SK-N-SH treated with all-trans-retinoic acid at 6 μM for 48 hours (cell line): ENCODE data around the gene FKTN.

Source experiments
- ATAC-seq: fragments of 200-7000 bp; cut with Tn5 transposase; 3 replicates; pipeline ENCODE4 v1.9.1; 2020; ENCODE audit warnings: mild to moderate bottlenecking, moderate library complexity
- ARNTL ChIP-seq: fragments of 450-650 bp; formaldehyde crosslinking; IDR thresholded peaks from 2 replicates; pipeline ENCODE4 v1.5.0; 2020; ENCODE audit warnings: low read depth, mild to moderate bottlenecking, moderate library complexity, borderline replicate concordance
- CSDC2 ChIP-seq: fragments of 250-450 bp; sonication (Bioruptor Pico); IDR thresholded peaks from 2 replicates; pipeline ENCODE4 v1.5.0; 2020; ENCODE audit warnings: mild to moderate bottlenecking, moderate library complexity
- ESRRG ChIP-seq: fragments of 250-450 bp; sonication (Bioruptor Pico); IDR thresholded peaks from 2 replicates; pipeline ENCODE4 v1.6.1; 2021; ENCODE audit warnings: mild to moderate bottlenecking
- ISL1 ChIP-seq: fragments of 250-450 bp; sonication (Bioruptor Pico); IDR thresholded peaks from 2 replicates; pipeline ENCODE4 v2.1.2; 2022; ENCODE audit warnings: mild to moderate bottlenecking, moderate library complexity
- OSR1 ChIP-seq: fragments of 250-450 bp; sonication (Bioruptor Pico); IDR thresholded peaks from 2 replicates; pipeline ENCODE4 v1.8.0; 2022; ENCODE audit warnings: moderate library complexity, mild to moderate bottlenecking, inconsistent platforms
- PATZ1 ChIP-seq: fragments of 250-450 bp; sonication (Bioruptor Pico); IDR thresholded peaks from 2 replicates; pipeline ENCODE4 v1.8.0; 2020; ENCODE audit warnings: mild to moderate bottlenecking, moderate library complexity, borderline replicate concordance
- PPARA ChIP-seq: fragments of 250-450 bp; sonication (Bioruptor Pico); IDR thresholded peaks from 2 replicates; pipeline ENCODE4 v1.5.0; 2020; ENCODE audit warnings: mild to moderate bottlenecking, borderline replicate concordance
- RARB ChIP-seq: fragments of 250-450 bp; sonication (Bioruptor Pico); IDR thresholded peaks from 2 replicates; pipeline ENCODE4 v1.8.0; 2021; ENCODE audit warnings: mild to moderate bottlenecking, moderate library complexity
- SNAI2 ChIP-seq: fragments of 250-450 bp; sonication (Bioruptor Pico); IDR thresholded peaks from 2 replicates; pipeline ENCODE4 v1.5.0; 2020; ENCODE audit warnings: mild to moderate bottlenecking, moderate library complexity
- TCF4 ChIP-seq: fragments of 250-450 bp; sonication (Bioruptor Pico); IDR thresholded peaks from 2 replicates; pipeline ENCODE4 v1.8.0; 2021; ENCODE audit warnings: mild to moderate bottlenecking, moderate library complexity, borderline replicate concordance
- TOX ChIP-seq: fragments of 250-450 bp; sonication (Bioruptor Pico); IDR thresholded peaks from 2 replicates; pipeline ENCODE4 v1.8.0; 2021; ENCODE audit warnings: mild to moderate bottlenecking, moderate library complexity, borderline replicate concordance
- TSHZ2 ChIP-seq: fragments of 250-450 bp; sonication (Bioruptor Pico); IDR thresholded peaks from 2 replicates; pipeline ENCODE4 v1.5.0; 2020; ENCODE audit warnings: mild to moderate bottlenecking, moderate library complexity
- ZC3H10 ChIP-seq: fragments of 250-450 bp; sonication (Bioruptor Pico); IDR thresholded peaks from 2 replicates; pipeline ENCODE4 v1.5.1; 2021; ENCODE audit warnings: mild to moderate bottlenecking, moderate library complexity
- ZFP30 ChIP-seq: fragments of 450-650 bp; formaldehyde crosslinking; IDR thresholded peaks from 2 replicates; pipeline ENCODE4 v1.5.0; 2022; ENCODE audit warnings: mild to moderate bottlenecking, moderate library complexity
- ZNF565 ChIP-seq: fragments of 450-650 bp; formaldehyde crosslinking; conservative IDR thresholded peaks from 2 replicates; pipeline ENCODE4 v1.5.0; 2020; ENCODE audit warnings: low read depth, mild to moderate bottlenecking, moderate library complexity
- ZNF70 ChIP-seq: fragments of 450-650 bp; formaldehyde crosslinking; IDR thresholded peaks from 2 replicates; pipeline ENCODE4 v1.5.0; 2020; ENCODE audit warnings: mild to moderate bottlenecking, moderate library complexity
- ZNF8 ChIP-seq: fragments of 450-650 bp; formaldehyde crosslinking; IDR thresholded peaks from 2 replicates; pipeline ENCODE4 v1.5.0; 2020; ENCODE audit warnings: mild to moderate bottlenecking, moderate library complexity
- TF ChIP-seq, protein P1 (sequence below): fragments of 250-450 bp; sonication (Bioruptor Pico); IDR thresholded peaks from 2 replicates; pipeline ENCODE4 v1.5.1; 2020; ENCODE audit warnings: low read depth, mild to moderate bottlenecking, moderate library complexity
- TF ChIP-seq, protein P2 (sequence below): fragments of 250-450 bp; sonication (Bioruptor Pico); IDR thresholded peaks from 2 replicates; pipeline ENCODE4 v1.8.0; 2021; ENCODE audit warnings: low read depth, mild to moderate bottlenecking, moderate library complexity, borderline replicate concordance

Gene FKTN

DNA sequence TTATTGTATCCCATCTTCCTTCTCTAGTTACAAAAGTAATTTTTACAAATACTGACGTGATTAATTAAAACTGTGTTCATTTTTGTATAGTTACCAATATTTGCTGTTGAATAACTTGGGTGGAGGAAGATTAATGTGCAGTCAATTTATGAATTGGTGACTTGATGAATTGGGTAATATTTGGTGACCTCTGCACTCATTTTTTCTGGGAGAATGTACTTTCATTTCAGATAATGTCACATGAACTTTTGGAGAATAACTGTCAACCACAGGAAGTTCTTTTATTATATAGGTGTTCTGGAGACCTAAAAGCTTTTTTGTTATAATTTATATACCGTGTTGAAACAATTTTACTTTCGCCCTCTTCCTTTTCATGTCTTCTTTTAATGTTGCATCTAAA lies 26.4 kb upstream of the FKTN start:
- ATAC-seq: no peak

DNA sequence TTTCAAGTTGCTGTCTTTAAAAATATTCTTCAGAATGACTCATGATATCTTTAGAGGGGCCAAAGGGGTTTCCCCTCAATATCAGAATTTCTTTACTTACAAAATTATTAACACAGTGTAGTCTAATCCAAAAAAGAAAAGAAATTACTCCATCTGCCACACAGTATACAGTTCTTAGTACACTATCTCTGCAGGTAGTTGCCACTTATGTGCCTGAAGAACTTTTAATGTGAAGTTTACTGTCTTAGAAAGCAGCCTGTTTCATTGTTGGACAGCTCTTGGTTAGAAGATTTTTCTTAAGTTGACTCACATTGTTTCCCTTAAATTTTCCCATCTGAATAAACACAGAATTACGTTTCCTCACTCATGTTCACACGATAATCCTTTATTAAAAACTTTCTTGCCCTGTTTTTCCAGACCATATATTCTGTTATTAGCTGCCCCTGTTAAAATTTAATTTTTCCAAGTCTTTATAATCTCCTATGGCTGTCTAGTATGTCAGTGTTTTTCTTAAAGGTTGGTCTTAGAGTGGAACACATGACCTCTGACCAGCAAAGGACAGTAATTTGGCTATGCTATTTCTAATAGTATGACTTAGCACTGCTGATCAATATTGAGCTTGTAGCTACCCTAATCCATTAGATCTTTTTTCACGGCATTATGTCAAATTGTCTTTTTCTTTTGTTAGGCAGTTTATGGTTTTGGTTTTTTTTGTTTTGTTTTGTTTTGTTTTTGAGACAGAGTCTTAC lies 21.8 kb upstream of the FKTN start:
- no peak for ATAC-seq
- TF ChIP-seq OSR1 (CRISPR knock-in tag) (no peak), ZNF8 (CRISPR knock-in tag) (no peak), CSDC2 (CRISPR knock-in tag) (no peak), ESRRG (CRISPR knock-in tag) (no peak), TCF4 (CRISPR knock-in tag) (no peak), ISL1 (no peak), SNAI2 (CRISPR knock-in tag) (no peak), ZFP30 (no peak)
- TF ChIP-seq, protein P1, sequence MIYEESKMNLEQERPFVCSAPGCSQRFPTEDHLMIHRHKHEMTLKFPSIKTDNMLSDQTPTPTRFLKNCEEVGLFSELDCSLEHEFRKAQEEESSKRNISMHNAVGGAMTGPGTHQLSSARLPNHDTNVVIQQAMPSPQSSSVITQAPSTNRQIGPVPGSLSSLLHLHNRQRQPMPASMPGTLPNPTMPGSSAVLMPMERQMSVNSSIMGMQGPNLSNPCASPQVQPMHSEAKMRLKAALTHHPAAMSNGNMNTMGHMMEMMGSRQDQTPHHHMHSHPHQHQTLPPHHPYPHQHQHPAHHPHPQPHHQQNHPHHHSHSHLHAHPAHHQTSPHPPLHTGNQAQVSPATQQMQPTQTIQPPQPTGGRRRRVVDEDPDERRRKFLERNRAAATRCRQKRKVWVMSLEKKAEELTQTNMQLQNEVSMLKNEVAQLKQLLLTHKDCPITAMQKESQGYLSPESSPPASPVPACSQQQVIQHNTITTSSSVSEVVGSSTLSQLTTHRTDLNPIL (CRISPR knock-in tag): no peak
- TF ChIP-seq, protein P2, sequence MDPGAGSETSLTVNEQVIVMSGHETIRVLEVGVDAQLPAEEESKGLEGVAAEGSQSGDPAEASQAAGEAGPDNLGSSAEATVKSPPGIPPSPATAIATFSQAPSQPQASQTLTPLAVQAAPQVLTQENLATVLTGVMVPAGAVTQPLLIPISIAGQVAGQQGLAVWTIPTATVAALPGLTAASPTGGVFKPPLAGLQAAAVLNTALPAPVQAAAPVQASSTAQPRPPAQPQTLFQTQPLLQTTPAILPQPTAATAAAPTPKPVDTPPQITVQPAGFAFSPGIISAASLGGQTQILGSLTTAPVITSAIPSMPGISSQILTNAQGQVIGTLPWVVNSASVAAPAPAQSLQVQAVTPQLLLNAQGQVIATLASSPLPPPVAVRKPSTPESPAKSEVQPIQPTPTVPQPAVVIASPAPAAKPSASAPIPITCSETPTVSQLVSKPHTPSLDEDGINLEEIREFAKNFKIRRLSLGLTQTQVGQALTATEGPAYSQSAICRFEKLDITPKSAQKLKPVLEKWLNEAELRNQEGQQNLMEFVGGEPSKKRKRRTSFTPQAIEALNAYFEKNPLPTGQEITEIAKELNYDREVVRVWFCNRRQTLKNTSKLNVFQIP (CRISPR knock-in tag): no peak

More for the DNA sequence above, 26.4 kb upstream of the FKTN start:
- TF ChIP-seq PPARA (CRISPR knock-in tag): no peak
- no peak for TF ChIP-seq ZNF70
- no peak for TF ChIP-seq ZNF565 (CRISPR knock-in tag)
- no peak for TF ChIP-seq PATZ1 (CRISPR knock-in tag)
- no peak for TF ChIP-seq TOX (CRISPR knock-in tag)
- TF ChIP-seq ARNTL (CRISPR knock-in tag): no peak
- no peak for TF ChIP-seq CSDC2 (CRISPR knock-in tag)

GRCh38 chr9:105539452-105539851 lies 18.5 kb upstream of the FKTN start:
- no peak for TF ChIP-seq ISL1
- no peak for TF ChIP-seq CSDC2 (CRISPR knock-in tag)
- no peak for TF ChIP-seq PATZ1 (CRISPR knock-in tag)
- TF ChIP-seq SNAI2 (CRISPR knock-in tag): no peak
- TF ChIP-seq ZNF565 (CRISPR knock-in tag): no peak
- no peak for TF ChIP-seq ZC3H10 (CRISPR knock-in tag)
- TF ChIP-seq RARB (CRISPR knock-in tag): no peak
- TF ChIP-seq PPARA (CRISPR knock-in tag): no peak
- TF ChIP-seq, protein P2 (CRISPR knock-in tag): no peak
- TF ChIP-seq TSHZ2 (CRISPR knock-in tag): no peak
- TF ChIP-seq ZNF70: no peak
- ATAC-seq: no peak
